HG02798 (cell line): Measurements from ENCODE around the gene CDPF1.

Experiments
- ATAC-seq: cut with Tn5 transposase; IDR thresholded peaks from one replicate; pipeline ENCODE4 v1.9.1; 2021; ENCODE audit warnings: mild to moderate bottlenecking; ENCODE audit not compliant: unreplicated experiment, poor library complexity

The CDPF1 gene, protein sequence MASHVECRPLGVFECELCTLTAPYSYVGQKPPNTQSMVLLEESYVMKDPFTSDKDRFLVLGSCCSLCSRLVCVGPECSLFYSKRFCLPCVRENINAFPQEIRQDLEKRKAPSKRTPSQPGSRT

DNA sequence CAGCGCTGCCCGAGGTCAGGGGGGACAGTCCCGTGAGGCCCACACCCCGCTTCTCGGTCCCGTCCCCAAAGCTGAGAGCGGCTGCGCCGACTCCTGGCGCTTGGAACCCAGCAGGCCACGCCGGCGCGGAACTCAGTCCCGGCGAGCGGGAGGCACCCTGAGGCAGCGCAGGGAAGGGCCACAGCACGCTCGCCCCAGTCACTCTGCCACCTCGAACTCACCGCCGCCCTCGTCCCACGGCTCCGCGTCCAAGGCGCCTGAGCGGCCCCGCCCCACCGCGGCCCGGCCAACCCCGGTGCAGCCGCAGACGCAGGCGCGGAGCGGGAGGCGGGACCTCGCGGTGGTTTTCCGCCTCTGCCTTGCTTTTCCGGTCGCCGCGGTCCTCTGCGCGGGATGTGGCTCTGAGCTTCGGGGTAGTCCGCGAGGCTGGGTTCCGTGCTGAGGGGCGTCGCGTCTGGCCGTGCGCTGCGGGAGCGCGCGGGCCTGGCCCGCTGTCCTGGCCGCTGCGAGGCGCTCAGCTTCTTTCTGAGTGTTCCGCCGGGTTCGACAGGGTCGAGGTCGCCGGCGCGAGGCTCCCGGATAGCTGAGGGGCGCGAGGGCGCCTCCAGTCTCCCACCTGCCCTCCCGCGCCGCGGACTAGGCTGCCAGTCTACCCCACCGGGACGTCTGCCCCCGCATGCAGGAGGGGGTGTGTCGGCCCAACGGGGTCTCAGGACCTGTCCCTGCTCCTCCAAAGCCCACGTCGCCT, at the start of gene CDPF1:
TSS of gene CDPF1 (minus strand) at position 259 of the 748 bp plus-strand sequence. CDS start 2,009 bp downstream, outside the sequence.
- peak; percentile 92 for ATAC-seq

DNA sequence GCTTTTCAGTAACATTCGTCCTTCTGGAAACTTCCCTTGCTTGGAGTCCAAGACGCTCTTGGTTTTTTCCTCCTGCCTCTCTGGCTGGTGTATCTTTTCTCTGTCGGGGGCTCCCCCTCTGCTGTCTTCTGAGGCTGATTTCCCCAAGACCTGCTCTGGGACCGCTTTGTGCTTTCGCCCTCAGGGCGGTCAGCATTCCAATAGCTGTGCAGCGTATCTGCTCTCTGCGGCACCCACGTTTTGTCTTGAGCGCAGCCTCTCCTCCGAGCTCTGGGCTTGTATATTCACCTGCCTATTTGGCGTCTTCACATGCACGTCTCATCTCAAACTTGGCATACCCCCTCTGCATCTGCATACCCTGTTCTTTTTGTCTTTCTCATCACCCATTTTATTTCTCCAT, 49.0 kb upstream of the CDPF1 start:
- no peak for ATAC-seq

DNA sequence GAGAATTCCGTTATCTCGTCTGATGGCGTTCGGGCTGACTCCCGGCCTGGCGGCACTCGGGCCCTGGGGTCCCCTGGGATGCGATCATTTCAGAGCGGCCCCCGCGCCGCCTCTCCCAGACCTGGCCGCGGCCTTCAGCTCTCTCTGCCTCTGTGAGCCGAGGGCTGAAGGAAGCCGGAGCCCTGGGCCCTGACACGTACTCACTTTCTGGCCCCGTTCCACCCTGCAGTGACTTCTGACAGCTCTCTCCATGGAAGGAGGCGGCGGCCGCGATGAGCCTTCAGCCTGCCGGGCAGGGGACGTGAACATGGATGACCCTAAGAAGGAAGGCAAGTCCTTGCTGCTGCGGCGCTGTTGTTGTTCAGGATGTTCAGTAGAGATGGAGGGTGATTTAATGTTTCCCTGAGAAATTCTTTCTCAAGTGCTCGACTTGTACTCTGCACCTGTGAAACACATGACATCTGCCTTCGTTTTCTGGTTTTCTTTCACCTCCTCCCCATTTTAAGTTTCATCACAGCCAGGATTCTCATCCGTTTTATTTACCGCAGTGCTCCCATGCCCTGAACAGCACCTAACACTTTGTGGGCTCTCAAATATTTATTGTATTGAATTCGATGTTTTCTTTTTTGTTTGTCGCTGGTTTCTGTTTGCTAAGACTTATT, 47.2 kb upstream of the CDPF1 start:
- ATAC-seq = peak; percentile 7

DNA sequence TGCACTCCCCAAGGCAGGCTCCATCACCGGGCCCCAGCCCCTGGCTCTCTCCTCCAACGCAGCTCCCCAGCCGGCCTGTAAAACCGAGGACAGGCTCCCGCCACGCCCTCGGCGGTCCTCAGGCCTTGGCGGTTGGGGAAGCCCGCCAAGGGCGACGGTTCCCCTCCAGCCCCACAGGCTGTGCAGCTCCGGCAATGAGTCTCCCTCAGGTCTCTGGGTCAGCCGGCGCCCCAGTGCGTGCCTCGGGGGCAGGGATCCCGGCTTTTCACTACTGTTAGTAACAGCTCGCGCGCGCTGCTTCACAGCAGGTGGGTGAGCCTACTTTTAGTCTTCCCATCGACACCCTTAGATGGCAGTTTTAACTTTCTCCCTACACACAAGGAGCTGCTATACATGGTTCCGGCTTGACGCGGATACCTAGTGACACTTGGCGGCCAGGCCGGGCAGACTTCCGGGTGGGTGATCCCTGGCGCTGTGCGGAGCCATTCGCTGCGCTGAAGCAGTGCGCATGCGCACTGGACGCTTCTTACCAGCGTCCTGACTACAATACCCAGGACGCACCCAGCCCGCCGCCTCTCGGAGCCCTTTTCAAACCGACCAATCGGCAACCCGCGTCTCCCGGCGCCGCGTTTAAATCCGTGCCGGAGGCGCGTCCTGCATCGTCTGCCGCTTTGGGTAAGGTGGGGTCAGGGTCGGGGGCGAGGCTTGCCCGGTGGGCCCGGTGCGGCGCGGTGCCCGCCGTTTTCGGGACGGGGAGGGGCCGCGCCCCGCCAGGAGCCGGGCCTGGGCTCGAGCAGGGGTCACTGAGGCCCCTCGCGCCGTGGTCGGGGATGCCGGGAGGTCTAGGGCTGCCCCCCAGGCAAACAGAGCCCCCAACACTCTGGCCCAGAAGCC, 46.4 kb upstream of the CDPF1 start, which contains the start of gene GTSE1:
TSS of gene GTSE1 (plus strand) at position 614 of the 894 bp plus-strand sequence. CDS start 531 bp downstream, outside the sequence.
- ATAC-seq = peak; percentile 96

DNA sequence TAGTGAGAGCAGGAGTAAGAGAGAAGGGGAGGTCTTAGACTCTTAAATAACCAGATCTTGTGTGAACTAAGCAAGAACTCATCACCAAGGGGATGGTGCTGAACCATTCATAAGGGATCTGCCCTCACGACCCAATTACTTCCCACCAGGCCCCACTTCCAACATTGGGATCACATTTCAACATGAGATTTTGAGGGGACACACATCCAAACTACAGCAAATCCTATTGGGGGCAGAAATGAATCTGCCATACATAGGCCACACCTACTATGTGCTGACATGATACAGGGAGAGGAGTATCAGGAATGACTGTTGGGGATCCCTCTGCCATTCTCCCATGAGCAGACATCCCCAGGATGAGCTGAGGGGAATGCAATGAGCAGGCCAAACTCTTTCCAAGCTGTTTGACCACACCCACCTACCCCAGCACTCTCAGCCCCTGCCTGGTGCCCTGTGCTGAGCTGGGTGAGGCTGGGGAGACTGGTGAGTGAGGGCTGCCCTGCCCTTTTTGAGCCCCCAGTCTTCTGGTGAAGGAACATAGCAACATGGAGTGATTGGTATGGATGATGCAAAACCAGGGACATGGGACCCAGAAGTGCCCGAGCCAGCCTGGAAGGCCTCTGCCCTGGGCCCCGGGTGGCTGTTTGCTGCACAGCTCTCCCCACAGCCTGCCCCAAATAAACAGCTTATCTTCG, 45.3 kb upstream of the CDPF1 start:
- no peak for ATAC-seq

DNA sequence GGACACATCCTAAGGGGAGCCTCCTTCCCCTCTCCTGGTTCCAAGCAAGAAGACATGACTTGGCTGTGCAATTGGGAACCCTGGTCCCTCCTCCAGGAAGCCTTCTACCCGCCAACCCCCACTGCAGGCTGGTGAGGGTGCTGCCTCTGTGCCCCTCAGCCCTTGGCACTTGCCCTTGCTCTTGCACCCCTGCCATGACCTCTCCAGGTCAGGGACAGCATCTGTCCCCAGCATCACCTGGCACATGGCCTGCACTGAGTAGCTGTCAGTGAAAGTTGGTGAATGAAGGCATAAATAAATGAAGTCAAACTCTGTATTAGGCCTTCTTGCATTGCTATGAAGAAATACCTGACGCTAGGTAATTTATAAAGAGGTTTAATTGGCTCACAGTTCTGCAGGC, 44.7 kb upstream of the CDPF1 start:
- ATAC-seq = no peak

DNA sequence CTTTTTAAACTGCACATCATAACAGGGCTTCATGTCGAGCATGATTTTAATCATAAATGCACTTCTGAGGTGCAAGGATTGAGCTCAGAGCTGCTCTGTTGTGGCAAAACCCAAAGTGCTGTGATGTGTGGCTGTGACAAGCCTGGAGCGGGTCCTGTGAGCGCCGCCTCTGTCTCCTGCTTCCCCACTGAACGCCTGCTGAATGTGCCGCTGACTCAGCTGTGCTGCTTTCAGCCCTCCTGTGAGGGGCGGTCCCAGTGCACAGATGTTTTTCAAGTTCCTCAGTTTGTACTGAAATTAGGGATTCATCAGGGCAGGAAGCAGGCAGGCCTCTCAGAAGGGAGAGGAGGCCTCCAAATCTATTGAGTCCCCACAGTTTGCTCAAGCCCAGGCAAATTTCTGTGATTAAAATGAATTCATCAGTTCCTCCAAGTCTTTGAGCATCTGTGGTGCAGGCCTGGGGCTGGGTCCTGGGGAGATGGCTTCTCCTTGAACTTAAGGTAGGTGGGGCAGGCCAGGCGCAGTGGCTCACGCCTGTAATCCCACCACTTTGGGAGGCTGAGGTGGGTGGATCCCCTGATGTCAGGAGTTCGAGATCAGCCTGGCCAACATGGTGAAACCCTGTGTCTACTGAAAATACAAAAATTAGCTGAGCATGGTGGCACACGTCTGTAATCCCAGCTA, 43.6 kb upstream of the CDPF1 start:
- ATAC-seq = no peak

DNA sequence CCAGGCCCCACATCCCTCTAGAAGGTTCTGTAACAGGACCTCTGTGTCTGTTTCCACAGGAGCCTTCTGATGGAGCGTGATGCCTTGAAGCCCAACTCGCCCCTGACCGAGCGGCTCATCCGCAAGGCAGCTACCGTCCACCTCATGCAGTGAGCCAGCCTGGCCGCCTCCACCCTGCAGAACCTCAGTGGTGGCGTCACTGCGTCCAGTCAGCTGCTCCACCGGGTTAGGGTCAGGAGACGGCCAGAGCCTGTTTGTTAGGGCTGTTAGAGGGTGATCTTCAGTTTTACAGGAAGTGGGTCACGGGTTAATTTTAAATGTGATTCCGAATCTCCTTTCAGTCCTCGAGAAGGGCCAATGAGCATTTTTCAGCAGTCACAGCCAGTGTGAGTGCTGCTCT, 42.6 kb upstream of the CDPF1 start:
- ATAC-seq = no peak

DNA sequence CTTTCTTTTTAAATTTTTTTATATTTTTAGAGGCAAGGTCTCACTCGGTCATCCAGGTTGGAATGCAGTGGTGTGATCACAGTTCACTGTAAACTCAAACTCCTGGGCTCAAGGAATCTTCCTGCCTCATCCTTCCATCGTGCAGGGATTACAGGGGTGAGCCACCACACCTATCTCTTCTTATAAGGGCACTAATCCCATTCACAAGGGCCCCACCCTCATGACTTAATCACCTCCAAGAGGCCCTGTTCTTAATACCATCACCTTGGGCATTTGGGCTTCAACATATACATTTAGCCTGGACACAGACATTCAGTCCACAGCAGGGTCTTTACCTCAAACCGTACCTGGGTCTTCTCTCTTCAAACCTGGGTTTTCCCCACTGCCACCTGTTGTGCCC, 42.1 kb upstream of the CDPF1 start:
- ATAC-seq = no peak

DNA sequence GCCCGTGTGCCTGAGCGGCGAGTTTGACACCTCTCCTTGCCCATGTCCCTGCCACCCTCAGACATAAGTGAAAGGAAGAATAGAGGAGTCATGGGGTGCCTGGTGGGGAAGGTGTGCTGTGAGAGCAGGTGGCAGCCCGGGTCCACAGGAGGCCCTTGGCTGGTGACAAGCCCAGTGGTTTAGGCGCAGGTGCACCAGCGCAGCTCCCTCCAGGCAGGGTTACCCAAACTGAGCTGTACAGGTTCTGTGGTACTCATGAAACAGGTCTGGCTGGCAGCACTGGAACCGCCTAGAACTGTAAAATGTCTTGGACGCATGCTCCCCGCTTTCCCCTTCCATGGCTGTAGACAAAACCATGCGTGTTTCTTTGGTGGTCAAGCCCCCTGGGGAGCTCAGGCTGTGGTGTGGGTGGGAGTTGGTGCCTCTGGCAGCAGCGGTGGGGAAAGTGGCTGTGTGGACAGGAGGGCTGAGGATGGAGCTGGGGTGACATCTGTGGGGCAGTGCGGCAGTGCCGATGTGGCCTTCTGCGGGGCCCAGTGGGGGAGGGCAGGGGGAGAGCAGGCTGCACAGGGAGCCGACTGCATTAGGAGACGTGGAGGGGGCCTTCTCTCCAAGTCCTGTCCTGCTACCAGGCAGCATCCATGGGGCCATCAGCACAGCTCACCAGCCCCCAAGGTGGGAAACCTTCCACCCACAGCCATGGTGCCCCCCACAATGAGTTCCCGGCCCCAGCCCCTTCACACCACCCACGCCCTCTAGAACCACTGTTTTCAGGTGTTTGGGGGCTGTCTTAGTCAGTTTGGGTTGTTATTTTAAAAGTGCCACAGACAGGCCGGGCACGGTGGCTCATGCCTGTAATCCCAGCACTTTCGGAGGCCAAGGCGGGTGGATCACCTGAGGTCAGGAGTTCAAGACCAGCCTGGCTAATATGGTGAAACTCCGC, 41.0 kb upstream of the CDPF1 start:
- no peak for ATAC-seq

DNA sequence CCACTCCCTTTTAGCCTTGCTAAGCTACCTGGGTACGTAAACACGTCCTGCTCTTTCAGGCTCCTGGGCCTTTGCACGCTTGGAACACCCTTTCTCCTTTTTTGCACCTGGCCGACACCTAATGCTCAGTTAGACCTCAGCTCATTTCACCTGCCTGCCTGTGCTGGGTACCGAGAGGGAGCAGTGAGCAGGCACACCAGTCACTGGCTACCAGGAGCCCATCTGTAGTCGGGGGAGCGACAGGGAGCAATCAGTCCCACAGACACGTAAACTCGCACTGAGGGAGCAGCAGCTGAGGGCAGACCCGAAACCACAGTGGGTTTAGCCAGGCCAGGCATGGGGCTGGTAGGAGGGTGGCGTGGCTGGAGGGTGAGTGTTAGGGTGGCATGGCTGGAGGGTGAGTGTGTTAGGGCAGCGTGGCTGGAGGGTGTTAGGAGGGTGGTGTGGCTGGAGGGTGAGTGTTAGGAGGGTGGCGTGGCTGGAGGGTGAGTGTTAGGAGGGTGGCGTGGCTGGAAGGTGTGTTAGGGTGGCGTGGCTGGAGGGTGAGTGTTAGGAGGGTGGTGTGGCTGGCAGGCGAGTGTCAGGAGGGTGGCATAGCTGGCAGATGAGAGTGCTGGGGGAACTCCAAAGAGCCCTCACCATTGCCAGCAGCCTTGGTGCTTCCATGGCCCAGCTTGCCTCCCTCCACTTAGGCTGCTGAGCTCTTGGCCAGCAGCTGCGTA, 40.2 kb upstream of the CDPF1 start:
- ATAC-seq = no peak

DNA sequence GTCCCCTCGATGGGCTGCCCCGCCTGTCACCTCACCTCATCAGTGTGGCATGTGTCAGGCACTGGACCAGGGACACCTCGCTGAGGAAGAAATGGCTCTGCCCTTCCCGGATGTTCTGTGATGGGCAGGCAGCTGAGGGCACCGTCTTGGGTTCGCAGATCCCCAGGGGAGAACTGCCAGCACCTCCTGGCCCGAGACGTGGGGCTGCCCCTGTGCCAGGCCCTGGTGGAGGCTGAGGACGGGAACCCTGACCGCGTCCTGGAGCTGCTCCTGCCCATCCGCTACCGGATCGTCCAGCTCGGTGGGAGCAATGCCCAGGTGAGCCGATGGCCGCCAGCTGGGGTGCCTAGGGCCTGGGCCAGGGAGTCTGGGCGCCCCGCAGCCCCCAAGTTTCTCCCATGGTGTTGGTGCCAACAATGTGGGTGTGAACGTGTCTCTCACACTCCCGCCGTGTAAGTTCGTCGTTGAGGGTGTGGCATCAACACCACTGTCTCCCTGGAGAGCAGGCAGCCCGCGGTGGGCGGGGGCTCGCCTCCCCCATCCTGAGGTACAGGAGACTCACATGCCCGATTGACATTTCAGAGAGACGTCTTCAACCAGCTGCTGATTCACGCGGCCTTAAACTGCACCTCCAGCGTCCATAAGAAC, 39.3 kb upstream of the CDPF1 start:
- ATAC-seq = no peak

DNA sequence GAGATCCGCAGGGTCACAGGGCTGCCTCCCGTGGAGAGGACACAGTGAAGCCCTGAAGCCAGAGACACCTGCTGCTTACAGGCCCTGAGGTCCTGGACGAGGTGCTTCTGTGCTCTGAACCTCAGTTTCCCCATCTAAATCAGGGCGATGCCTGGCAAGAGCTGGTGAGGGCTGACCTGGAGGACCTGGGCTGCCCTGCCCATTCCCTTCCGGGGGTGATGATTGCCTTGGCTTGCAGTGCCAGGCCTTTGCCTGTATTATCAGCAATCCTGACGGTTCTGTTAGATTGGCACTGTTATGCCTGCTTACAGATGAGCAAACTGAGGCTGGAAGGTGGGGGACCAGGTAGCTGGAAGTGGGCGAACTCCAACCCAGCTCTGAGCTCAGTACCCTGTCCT, 38.8 kb upstream of the CDPF1 start:
- no peak for ATAC-seq

DNA sequence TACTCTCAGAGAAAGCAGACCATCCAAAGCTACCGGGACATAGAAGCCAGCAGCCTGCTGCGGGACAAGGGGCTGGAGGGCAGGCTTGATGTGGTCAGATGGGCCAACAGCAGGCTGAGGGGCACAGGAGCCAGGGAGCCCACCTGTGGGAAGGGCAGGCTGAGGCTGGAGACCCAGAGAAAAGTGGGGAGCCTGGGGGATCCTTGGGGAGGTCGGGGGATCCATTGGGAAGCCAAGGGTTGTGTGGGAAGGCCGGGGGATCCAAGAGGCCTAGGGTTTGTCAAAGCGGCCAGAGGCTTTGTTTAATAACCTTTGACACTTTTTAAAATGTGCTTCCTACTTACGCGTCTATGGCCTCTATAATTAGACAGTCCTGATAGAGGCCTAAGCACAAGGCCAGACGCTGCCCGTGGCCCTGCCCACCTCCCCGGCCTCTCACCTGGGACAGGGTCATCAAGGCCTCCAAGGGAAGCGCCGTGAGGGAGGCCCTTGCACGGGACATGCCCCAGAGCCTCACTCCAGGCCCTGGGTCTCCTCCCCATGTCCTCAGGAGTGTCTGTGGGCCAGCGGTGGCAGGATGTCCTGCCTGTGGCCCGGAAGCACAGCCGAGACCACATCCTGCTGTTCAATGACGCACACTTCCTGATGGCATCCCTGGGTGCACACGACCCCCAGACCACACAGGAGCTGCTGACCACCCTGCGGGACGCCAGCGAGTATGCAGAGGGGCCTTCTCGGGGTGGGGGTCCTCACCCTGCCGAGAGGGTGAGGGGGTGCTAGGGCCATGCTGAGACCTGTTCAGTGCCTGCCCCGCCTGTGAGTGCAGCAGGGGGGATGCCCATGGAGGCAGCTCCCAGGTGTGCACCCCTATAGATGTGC, 38.0 kb upstream of the CDPF1 start:
- ATAC-seq = peak; percentile 68

DNA sequence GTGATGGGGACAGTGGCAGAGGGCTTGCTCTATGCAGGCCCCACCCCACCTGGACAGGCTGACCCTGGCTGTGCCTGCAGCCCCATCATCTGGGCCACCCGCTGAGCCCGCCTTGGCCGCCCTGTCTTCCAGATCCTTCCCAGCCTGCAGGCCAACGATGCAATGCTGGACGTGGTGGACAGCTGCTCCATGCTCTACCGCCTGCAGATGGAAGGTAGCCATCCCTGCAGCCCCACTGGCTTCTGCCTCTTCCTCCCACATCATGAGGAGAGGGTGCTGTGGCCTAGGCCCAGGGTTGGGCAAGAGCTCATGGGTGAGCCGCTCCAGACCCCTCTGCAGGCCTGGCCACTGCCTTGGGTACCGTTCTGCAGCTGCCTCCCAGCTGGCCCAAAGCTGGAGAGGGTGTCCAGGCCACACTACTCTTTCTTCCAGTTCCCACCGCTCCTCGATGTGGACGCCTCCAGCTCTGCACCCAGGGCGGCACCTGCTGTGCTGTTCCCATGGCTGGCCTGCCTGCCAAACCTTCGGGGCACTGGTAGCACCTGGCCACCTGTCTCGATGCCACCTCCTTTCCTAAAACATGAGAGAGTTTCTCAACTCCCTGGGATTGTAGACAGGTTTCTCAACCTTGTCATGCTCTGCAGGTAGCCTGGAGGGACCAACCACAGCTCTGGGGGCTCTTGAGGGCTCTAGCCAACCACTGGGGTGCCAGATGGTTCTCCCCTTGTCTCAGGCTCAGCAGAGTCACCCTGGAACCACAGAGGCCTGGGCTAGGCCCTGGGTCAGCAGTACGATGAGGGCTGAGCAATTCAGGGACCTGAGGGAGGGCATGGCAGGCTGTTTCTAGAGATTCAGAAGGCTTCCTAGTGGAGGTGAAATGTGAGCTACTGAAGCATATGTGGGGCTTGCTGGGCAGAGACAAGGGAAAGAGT, 37.1 kb upstream of the CDPF1 start:
- ATAC-seq = no peak
